Measurements from ENCODE around the gene TCERG1L.
"Not testable (repeated sequence)": the region's sequence is repeated elsewhere in the genome, so short reads cannot be mapped to it uniquely, and the experiment has no call there.

The TCERG1L gene

GRCh38 chr10:131086511-131086910 lies 225.0 kb downstream of the TCERG1L start:
- no peak overlapping the region for H3K4me3 ChIP-seq (ENCODE audit: low read length)
- no peak for TF ChIP-seq ZNF274 (IDR thresholded peaks at IDR 0.05; ENCODE audit: low read depth, low read length)

- no peak overlapping the region for H3K4me3 ChIP-seq (ENCODE audit: low read length)
- no peak for TF ChIP-seq ZNF274 (IDR thresholded peaks at IDR 0.05; ENCODE audit: low read depth, low read length)
Measured at GRCh38 chr10:131086094-131086493, 225.4 kb downstream of the TCERG1L start.

- H3K4me3 ChIP-seq (ENCODE audit: low read length): no peak overlapping the region
- TF ChIP-seq ZNF274 (IDR thresholded peaks at IDR 0.05; ENCODE audit: low read depth, low read length): no peak
Measured at GRCh38 chr10:131085091-131085860, 226.2 kb downstream of the TCERG1L start.

GRCh38 chr10:131084791-131085090 lies 226.8 kb downstream of the TCERG1L start:
- no peak overlapping the region for H3K4me3 ChIP-seq (ENCODE audit: low read length)
- TF ChIP-seq ZNF274 (IDR thresholded peaks at IDR 0.05; ENCODE audit: low read depth, low read length): no peak

GRCh38 chr10:131083915-131084790 lies 227.4 kb downstream of the TCERG1L start:
- no peak for TF ChIP-seq ZNF274 (IDR thresholded peaks at IDR 0.05; ENCODE audit: low read depth, low read length)
- no peak overlapping the region for H3K4me3 ChIP-seq (ENCODE audit: low read length)

GRCh38 chr10:131082991-131083481 lies 228.5 kb downstream of the TCERG1L start:
- H3K4me3 ChIP-seq (ENCODE audit: low read length): no peak overlapping the region
- TF ChIP-seq ZNF274 (IDR thresholded peaks at IDR 0.05; ENCODE audit: low read depth, low read length): no peak

- TF ChIP-seq ZNF274 (IDR thresholded peaks at IDR 0.05; ENCODE audit: low read depth, low read length): no peak
- H3K4me3 ChIP-seq (ENCODE audit: low read length): no peak overlapping the region
Measured at GRCh38 chr10:131082201-131082850, 229.2 kb downstream of the TCERG1L start.

GRCh38 chr10:131081786-131082185 lies 229.7 kb downstream of the TCERG1L start:
- TF ChIP-seq ZNF274 (IDR thresholded peaks at IDR 0.05; ENCODE audit: low read depth, low read length): no peak
- no peak overlapping the region for H3K4me3 ChIP-seq (ENCODE audit: low read length)

- no peak for TF ChIP-seq ZNF274 (IDR thresholded peaks at IDR 0.05; ENCODE audit: low read depth, low read length)
- no peak overlapping the region for H3K4me3 ChIP-seq (ENCODE audit: low read length)
Measured at GRCh38 chr10:131081376-131081775, 230.1 kb downstream of the TCERG1L start.

- TF ChIP-seq ZNF274 (IDR thresholded peaks at IDR 0.05; ENCODE audit: low read depth, low read length): no peak
- H3K4me3 ChIP-seq (ENCODE audit: low read length): no peak overlapping the region
Measured at GRCh38 chr10:131080571-131080970, 230.9 kb downstream of the TCERG1L start.

- no peak overlapping the region for H3K4me3 ChIP-seq (ENCODE audit: low read length)
- no peak for TF ChIP-seq ZNF274 (IDR thresholded peaks at IDR 0.05; ENCODE audit: low read depth, low read length)
Measured at GRCh38 chr10:131079314-131079713, 232.2 kb downstream of the TCERG1L start.

GRCh38 chr10:131078882-131079280 lies 232.6 kb downstream of the TCERG1L start:
- H3K4me3 ChIP-seq (ENCODE audit: low read length): not testable (repeated sequence)

- no peak for TF ChIP-seq ZNF274 (IDR thresholded peaks at IDR 0.05; ENCODE audit: low read depth, low read length)
- H3K4me3 ChIP-seq (ENCODE audit: low read length): no peak overlapping the region
Measured at GRCh38 chr10:131078131-131078881, 233.2 kb downstream of the TCERG1L start.

GRCh38 chr10:131077724-131078123 lies 233.8 kb downstream of the TCERG1L start:
- H3K4me3 ChIP-seq (ENCODE audit: low read length): no peak overlapping the region
- no peak for TF ChIP-seq ZNF274 (IDR thresholded peaks at IDR 0.05; ENCODE audit: low read depth, low read length)

Measured in GM08714 (cell line).